HG03520 (cell line): ENCODE results near the gene MKLN1.
"Not testable (repeated sequence)": the region's sequence is repeated elsewhere in the genome, so short reads cannot be mapped to it uniquely, and the experiment has no call there.

ENCODE experiments used
- ATAC-seq: cut with Tn5 transposase; IDR thresholded peaks from one replicate; pipeline ENCODE4 v1.9.1; 2021; ENCODE audit warnings: mild to moderate bottlenecking, moderate library complexity; ENCODE audit not compliant: unreplicated experiment

The MKLN1 gene

DNA sequence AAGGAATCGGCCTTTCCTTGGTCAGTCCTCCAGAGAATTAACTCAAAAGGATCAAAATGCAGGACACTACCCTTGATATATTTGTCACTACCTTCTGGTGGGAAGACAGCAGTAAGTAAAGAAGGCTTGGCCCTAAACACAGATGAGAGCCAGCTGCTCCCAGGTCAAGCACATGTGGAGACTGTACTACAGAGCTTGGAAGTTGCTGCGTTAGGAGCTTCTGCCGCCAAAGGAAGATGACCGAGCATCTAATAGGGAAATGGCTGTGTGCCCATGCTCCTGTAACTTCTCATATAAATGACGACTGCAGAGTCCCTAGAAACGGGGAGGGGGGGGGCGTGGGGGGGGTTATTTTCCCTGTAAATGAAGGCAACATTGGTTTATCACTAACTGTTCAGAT, 169.8 kb downstream of the MKLN1 start:
- ATAC-seq = no peak

DNA sequence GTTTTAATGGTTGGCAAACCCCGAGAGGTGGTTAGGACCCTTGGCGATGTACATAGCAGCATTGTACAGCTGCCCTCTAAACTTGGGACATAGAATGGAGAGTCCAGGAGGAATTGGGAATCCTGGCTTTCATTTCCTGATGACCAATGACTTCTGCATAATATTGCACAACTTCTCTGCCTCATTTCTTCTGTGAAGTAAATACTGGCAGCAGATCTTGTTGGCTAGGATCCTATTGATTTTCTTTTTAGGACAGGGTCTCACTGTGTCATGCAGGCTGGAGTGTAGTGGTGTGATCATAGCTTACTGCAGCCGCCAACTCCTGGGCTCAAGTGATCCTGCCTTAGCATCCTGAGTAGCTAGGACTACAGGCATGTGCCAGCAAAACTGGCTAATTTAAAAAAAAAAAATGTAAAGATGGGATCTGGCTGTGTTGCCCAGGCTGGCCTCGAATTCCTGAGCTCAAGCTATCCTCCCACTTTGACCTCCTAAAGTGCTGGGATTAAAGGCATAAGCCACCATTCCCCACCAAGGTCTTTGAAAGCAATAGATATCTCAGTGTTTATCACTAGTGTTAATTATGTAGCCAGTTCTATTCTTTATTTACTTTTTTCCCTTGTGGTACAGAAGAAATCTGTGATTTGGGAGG, 170.7 kb downstream of the MKLN1 start:
- no peak for ATAC-seq

DNA sequence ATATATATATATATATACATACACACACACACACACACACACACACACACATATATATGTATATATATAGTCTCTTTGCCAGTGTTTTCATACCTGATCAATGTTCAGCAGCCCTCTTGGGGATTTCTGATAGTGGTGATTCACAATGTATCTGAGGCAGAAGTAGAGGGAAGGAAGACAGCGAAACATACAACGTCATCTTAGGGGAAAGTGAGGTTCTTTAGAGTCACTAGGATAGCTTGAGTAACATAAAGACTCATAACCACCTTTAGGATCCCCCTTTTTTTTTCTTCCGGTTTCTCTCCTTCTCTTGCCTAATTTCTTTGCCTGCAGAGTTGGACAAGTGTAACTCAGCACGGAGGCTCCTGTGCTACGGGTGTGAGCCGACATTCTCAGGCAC, 172.1 kb downstream of the MKLN1 start:
- no peak for ATAC-seq

DNA sequence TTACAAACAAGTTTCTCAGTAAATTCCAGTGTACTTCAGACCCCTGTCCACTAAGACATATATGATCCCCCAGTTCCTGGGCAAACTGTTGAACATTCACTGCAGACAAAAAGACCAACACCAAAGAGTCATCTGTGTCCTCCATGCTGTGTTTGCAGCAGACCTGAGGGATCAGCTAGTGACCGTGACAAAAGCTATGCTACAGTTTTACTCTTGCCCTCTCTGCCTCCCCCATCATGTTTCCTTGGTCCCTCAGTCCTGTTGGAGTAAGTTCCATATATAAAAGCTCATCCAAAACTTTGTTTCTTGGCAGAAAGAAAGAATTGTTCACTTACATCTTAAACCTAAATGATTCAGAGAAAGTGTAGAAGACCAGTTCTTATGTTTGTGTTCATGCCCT, 172.7 kb downstream of the MKLN1 start:
- no peak for ATAC-seq

DNA sequence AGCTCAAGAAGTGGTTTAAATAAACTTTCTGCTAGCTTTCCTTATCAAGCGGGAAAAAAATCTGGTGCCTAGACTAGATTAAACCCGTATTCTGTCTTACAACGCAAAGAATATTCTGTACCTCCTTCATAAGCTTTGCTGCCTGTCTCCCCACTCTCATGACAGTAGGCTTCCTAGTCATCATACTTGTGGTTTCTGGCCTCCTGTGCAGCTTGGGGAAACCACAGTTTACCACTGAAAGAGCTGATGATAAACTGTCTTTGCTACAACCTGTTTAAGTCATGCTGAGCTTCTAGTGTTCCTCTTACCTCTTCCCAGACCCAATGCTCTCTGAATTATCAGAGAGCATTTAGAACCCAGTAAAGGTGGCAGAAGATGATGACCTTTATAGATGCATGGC, 173.7 kb downstream of the MKLN1 start:
- ATAC-seq = peak; percentile 66

DNA sequence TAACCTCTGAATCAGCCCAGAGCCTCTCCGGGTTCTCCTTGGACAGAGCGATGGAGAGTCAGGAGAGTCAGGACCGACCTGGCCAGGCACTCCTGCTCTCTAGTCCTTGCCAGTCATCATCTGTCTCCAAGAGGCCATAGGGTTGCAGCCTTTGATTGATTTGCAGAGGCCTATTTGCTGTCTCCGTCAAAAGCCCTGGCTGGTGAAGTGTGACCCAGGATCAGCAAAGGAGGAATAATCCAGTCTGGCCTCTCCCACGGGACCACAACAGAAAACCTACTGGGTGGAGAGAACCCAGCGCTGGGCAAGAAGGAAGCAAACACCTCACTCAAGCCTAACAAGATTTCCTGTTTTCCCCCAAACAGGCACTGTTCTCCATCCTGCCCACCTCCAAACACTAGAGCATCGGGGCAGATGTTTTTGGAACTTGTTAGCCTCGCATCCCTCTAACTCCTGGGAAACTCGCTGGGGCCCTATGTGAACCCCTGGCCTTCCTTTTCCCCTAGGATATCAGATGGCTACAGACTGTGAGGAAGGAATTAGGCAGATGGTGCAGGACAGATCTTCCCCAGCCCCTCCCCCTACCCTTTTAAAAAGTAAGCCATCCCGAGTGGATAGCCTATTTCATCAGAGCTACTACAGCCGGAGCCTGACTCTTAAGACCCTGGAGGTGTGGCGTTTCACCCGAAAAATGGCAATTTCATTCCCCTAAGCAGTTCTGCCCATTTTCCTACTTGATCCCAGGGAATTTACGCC, 174.4 kb downstream of the MKLN1 start:
- ATAC-seq = no peak

DNA sequence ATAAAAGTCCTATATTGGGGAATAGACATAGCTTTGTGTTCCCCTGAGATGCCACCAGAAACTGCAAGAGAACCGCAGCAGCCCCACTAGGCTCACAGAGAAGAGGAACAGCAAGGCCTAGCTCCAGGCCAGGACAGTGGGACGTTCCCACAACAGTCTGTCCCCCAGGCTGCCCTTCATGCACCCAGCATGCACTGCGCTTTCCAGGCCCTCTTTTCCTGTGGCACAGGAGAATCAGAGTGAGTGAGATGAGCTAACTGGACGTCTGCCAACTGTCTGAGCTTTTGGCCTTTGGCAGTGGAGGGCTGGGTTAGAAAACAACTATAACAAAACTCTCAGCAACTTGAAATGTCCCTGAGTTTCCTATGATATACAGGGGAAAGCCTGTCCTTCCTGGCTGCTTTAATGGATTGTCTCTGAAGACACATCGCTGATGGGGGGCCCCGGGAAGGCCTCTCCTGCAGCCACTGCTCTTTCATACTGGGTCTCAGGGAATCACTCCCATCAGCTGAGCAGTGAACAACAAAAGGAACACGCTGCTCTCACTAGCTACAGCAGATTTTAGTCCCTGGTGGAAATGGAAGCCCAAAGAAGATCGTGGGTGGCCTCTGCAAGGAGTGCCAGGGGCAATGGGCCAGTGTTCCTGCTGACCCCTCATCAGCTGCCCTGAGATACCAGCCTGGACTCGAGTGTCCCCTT, 175.3 kb downstream of the MKLN1 start:
- no peak for ATAC-seq

DNA sequence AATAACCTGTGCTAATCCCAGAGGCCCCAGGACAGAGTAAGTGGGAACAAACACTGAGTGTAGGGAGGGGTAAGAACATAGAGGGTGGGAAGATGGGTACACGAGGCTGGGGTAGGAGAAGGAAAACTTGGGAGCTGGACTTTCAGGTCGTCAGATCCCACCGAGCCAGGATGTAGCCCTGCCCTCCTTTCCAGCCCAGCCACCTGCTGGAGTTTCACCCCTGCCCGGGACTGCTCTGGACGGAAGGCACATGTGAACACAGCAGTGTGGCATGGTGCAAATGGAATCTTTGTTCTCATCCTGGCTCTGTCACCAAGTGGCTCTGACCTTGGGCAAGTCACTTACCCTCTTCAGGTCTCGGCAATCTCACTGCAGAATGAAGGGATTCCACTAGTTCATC, 176.0 kb downstream of the MKLN1 start:
- ATAC-seq = no peak

DNA sequence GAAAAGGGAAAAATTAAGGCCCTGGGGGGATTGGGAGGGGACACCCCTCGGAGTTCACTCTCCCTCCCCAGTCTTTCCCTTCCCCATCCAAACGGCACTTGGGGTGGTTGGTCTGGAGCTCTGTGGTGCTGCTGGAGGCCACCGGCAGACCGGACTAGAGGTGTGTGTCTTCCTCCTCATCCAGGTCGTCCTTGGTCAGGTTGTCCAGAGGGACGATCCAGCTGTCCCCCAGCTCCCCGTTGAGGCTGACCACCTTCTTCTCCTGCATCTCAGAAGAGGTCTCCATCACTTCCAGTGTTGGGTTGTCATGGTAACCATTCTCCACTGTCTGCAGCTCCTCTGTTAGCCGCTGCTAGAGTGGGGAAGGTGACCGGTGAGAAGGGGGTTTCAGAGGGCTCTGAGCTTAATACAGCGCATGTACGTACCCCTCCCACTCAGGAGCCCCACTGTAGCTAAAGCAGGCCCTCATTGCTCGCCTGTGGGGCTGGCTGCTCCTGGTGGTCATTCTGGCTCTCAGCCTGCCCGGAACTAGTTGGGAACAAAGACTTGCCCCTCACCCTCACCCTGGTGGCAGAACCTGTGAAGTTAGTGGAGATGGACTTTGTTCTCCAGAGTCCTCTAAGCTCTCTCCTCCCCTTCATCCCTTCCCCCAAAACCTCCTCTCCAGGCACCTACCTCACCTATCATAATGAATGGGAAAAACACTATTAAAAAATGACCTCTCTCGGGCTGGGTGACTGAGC, 176.7 kb downstream of the MKLN1 start:
- no peak for ATAC-seq

DNA sequence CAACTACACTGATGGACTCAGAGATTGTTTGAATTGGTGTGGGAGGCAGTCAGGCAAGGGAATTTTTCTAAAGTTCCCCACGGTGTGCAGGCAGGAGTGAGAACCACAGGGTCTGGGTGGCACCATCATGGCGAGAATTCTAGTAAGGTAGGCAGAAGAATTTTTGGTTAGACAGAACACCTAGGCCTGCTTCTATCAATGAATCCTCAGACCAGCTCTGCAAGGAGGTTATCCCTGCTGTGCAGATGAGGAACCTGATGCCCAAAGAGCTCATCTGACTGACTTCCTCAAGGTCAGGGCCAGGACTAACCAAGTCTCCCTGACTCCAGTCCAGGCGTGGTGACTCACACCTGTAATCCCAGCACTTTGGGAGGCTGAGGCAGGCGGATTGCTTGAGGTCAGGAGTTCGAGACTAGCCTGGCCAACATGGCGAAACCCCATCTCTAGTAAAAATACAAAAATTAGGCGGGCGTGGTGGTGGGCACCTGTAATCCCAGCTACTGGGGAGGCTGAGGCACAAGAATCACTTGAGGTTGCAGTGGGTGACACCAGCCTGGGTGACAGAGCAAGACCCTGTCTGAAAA, 177.5 kb downstream of the MKLN1 start:
- ATAC-seq = not testable (repeated sequence)

DNA sequence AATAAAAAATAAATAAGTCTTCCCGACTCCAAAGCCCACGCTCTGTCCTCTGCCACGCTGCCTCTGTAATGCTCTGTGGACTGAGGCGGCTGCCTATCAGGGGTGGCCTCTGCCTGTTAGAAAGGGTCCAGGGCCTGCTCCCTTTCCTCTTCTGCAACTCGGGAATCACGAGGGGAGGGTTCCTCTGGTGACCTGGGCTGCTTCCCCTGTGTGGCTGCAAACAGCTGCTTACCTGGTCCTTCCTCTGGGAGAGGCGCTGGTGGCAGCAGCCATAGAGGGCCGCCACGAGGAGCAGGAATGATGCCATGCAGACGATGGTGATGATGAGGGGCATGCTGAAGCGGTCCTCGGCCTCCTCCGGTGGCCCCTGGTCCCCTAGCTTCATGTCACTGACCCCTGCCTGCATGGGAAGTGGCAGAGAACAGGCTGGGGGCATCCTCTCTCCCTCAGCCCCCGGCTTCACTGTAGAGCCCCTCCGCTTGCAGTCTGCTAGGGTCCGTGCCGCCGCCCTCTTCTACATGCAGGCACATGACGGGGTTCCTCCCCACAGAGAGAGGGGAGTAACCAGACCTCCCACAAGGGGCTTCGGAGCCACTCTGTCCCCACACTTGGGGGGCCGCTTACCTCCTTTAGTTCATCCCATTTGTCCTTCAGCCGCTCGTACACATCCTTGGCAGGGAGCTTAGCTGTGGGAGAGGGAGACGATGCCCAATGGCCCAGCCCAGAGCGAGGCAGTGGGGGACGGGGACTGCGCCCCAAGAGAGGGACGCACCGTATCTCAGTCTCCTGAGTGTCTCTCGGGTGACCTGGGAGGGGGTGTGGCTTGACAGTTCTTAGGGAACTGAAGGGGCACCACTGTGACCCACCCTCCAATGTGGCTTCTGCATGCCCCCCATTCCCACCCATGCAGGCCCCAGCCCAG, 178.2 kb downstream of the MKLN1 start:
- ATAC-seq = no peak

DNA sequence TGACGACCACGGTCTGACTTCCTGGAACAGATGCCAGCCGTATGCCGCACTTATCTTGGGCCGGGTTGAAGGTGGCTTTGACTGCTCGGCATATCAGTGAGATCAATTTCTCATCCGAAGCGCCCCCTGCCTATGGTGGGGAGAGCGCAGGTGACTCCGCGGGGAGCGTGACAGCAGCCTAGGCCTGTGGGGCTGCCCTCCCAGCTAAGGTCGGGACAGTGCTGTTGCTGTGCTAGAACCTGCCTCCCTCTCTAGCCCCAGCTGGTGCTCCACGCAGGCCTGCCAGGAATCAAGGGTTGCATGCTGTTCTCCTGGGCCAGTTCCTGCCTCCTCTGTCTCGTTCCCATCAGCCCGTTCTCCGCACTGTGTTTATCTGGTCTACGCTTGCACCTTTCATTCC, 178.9 kb downstream of the MKLN1 start:
- ATAC-seq = no peak

DNA sequence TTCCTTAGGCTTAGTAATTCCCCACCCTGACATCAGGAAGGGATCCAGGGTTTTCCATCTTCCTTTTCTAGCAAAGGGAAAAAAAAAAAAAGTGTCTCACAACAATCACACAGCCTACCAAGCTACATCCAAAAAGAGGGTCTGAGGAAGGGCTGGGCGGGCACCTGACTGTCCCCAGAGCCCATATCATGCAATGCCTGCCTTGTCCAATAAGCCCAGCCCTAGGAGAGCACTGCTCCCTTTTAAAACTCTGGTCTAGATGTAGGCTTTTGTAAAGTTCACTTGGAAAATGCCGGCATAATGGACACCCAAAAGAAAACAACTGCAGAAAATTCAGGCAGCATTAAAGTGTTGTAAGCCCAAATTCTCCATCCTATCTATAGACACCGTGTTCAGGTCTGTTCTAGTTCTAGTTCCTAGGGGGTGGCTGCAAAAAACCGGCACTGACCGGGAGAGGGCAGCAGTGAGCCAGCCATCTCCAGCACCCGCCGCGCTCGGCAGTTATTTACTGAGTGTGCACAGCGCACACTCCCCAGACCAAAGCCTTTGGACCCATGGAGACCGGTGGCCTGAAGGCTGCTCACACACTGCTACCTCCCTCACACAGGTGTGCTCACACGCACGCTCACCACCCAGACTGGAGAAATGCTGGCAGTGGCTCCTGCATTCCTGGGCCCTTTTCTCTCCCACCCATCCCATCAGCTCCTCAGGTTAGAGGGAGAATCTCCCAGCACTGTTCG, 180.1 kb downstream of the MKLN1 start:
- ATAC-seq = peak; percentile 87

DNA sequence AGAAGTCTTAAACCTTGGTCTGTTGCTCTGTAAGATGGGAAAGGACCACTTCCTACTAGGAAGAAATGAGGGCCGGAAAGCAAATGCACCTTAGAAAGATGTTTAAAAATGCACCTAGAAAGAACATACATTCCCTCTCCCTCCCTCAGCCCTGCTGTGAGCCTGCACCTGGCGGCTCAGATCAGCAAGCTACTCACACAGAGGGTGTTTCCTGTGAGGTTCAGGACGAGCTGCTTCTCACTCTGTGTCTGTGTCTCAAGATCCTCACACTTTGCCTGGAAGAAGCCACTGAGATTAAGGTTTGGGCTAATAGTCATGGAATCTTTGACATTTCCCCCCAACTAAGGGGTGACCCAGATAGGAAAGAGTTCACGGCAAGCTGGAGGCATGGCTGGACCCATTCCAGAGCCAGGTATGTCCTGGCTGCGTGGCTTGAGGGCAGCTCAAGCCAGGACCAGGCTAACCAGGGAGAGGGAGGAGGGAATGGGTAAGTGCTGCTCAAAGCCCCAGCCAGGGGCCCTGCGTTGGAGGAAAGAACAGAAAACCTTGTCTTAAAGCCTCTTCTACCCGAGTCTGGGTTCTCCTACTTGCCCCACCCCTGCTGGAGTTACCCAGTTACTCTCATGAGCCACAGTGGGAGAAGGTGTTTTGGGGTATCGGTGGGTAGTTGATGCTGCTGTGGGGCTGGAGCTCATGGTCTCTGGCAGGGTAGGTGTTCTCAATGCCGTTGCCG, 181.2 kb downstream of the MKLN1 start:
- no peak for ATAC-seq

DNA sequence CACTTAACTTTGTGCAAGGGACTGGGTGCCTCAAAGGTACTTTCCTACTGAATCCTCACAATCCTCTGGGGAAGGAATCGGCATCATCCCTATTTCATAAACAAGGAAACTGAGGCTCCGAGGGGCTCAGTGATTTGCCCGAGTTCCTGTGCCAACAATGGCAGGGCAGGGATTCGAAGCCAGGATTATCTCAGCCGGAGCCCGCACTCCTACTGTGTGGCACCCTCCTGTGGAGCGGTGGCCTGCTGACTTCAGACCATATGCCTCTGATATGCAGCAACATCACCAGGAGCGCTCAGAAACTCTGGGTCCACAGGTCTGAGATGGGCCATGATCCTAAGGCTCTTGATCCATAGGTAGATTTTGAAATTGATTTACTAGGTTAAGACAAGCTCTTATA, 182.1 kb downstream of the MKLN1 start:
- ATAC-seq = no peak

DNA sequence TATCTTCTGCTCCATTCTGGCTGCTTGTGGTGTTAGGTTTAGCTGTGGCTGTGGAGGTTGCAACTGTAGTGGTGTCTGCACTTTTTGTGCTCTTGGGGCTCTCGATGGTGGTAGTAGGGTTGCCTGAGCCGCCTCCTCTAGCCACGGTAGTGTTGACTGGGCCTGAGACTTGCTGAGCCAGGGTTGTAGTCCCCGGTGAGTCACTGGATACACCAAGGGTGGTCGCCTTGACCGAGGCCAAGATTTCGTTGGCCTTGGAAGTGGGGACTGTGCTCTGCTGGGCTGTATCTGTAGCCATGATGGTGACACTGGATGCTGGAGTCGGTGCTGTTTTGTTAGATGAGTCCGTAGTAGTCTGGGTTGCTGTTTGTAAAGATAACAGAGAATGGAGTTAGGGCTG, 183.4 kb downstream of the MKLN1 start:
- ATAC-seq = no peak

DNA sequence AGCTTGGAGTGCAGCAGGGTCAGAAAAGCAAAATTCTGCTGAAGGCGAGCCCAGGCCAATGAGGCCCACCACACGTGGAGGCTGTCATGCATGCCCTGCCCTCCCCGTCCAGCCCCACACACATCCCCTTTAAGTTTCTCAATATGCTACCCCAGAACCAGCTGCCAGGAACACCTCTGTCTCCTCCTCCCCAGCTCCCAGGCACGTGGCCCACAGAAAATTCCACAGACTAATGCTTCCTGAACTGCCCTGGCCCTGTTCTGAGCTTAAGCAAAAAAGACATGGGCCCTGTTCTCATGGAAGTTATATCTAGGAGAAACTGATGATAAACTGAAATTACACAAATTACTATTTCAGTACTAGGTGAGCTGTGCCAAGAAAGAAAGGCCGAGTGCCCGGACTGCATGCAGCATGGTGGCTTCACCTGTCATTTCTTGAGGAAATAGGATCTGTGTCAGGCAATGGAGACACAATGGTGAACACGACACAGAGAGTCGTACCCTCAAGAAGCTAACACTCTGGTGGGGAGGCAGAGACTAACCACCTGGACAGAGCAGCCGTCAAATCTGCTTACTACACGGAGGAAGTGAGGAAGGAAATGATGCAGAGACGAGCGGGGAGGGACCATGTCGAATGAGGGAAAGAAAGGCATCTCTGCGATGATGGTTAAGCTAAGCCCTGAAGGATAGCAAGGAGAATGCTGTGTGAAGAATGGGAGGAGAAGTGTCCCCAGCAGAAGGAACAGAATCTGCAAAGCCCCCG, 184.3 kb downstream of the MKLN1 start:
- no peak for ATAC-seq
